ENCODE results near the gene SLC22A2. TPM values are rescaled to one million over a fixed set of nuclear protein-coding genes. Genes with fewer than 3 reads are reported as not detected.

Gene SLC22A2
- total and polyA plus RNA-seq, 2 of the 13 experiments (the other 11 are each of a cell fraction or from before 2014, with no cell fraction given): not detected

DNA sequence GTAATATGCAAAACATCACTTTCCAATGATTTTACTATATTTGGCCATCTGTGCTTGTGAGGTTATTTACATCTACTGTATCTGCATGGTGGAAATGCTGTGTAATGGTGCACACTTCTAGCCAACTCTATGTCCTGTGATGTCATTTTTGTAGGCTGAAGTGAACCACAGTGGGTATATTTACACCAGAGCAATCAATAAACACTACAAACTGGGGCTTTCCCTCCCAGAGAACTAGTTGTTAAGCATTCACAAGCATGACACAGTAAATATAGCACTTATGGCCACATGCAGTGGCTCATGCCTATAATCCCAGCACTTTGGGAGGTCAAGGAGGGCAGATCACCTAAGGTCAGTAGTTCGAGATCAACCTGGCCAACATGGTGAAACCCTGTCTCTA is 4.9 kb downstream of the SLC22A2 start (continued):
- no peak for TF ChIP-seq ZNF883 (CRISPR knock-in tag; IDR thresholded peaks at IDR 0.05; ENCODE audit: not compliant biosample characterization)
- no peak for TF ChIP-seq DR1 (CRISPR knock-in tag; IDR thresholded peaks at IDR 0.05)
- peak; percentile 31 for TF ChIP-seq SAP130 (CRISPR knock-in tag; IDR thresholded peaks at IDR 0.05; ENCODE audit: low read depth)
- no peak for TF ChIP-seq ZC3H13 (CRISPR knock-in tag; IDR thresholded peaks at IDR 0.05)
- TF ChIP-seq RBAK (CRISPR knock-in tag; IDR thresholded peaks at IDR 0.05): no peak
- TF ChIP-seq ZNF547 (CRISPR knock-in tag; IDR thresholded peaks at IDR 0.05): no peak
- no peak for TF ChIP-seq ZNF44 (CRISPR knock-in tag; IDR thresholded peaks at IDR 0.05)
- TF ChIP-seq, protein P1, sequence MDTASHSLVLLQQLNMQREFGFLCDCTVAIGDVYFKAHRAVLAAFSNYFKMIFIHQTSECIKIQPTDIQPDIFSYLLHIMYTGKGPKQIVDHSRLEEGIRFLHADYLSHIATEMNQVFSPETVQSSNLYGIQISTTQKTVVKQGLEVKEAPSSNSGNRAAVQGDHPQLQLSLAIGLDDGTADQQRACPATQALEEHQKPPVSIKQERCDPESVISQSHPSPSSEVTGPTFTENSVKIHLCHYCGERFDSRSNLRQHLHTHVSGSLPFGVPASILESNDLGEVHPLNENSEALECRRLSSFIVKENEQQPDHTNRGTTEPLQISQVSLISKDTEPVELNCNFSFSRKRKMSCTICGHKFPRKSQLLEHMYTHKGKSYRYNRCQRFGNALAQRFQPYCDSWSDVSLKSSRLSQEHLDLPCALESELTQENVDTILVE (CRISPR knock-in tag; IDR thresholded peaks at IDR 0.05): no peak
- peak; percentile 64 for TF ChIP-seq GATAD2A (CRISPR knock-in tag; IDR thresholded peaks at IDR 0.05)
- TF ChIP-seq ZNF235 (CRISPR knock-in tag; IDR thresholded peaks at IDR 0.05; ENCODE audit: borderline replicate concordance): no peak
- TF ChIP-seq DNMT3B (CRISPR knock-in tag; conservative IDR thresholded peaks at IDR 0.05): no peak

DNA sequence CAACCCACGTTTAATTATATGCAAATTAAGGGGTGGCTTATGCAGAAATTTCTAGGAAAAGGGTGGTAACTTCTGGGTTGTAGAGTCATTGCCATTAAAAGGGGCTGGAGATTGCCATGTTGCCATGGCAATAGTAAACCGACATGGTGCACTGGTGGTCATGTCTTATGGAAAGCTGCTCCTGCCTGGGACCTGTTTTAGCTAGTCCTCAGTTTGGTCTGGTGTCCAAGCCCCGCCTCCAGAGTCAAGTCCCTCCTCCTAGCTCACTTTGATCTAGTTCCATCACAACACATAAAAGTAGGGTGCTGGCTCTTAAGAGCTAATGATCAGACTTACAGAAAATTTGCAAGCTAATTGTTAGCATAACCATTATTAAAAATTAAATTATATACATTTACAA is 5.3 kb downstream of the SLC22A2 start:
- in situ Hi-C loops (cut with HindIII; ENCODE audit: extremely low pct_ligation_motif_present, low pct_unique_long_range_greater_than_20kb) (no loop called here), intact Hi-C loops (cut with micrococcal nuclease; ENCODE audit: unreplicated experiment) (loop anchor here (10.0 kb wide), 1 partner anchor 118 kb away; no protein-coding TSS in a partner anchor)
- TF ChIP-seq TGIF2 (CRISPR knock-in tag; IDR thresholded peaks at IDR 0.05) (no peak), KLF15 (CRISPR knock-in tag; IDR thresholded peaks at IDR 0.05; ENCODE audit: borderline replicate concordance) (no peak), RFX1 (IDR thresholded peaks at IDR 0.05) (peak; percentile 24; the same call in 1 of the 2 replicates), CENPT (CRISPR knock-in tag; IDR thresholded peaks at IDR 0.05; ENCODE audit: low read depth) (no peak)
- no peaks in the 10 kb centered on the region for H3K79me2 ChIP-seq (ENCODE audit: insufficient read depth, low read length)
- no peak overlapping the region for H2AFZ ChIP-seq (ENCODE audit: low read length)
- ATAC-seq (no peak), FAIRE-seq (no peak), DNase-seq (ENCODE audit: low spot score) (no peak)
- no peak overlapping the region for H3K4me3 ChIP-seq (replicated peaks in 1 of 3; ENCODE audit: insufficient read depth in 1 of 3, low read depth in 2 of 3, low read length in 3 of 3)
- H3K9ac ChIP-seq (ENCODE audit: insufficient read depth, low read depth, low read length): no peak overlapping the region
- H3K9me3 ChIP-seq (ENCODE audit: low read length): no peaks in the 10 kb centered on the region
- no peaks in the 10 kb centered on the region for H3K36me3 ChIP-seq (replicated peaks in 1 of 2; ENCODE audit: control insufficient read depth in 1 of 2, insufficient read depth in 2 of 2, low read length in 2 of 2)
- H4K20me1 ChIP-seq (ENCODE audit: insufficient read depth, low read length): no peaks in the 10 kb centered on the region
- POLR2A ChIA-PET: no interaction called here
- BruUV-seq (replicated peaks): no TSS peak
- CTCF ChIA-PET (ENCODE audit: low intra/inter-chr PET ratio, low total read pairs): no interaction called here
- peaks cover 0 to 5% of the 10 kb centered on the region in 2 experiments; a peak in 1 of 5 replicates for H3K27me3 ChIP-seq (ENCODE audit: control insufficient read depth in 1 of 2, insufficient read depth in 2 of 2, low read length in 2 of 2)
- WGBS (ENCODE audit: low lambda C conversion rate): 25% methylated on average over 3 of the region's 3 CpGs
- H3K27ac ChIP-seq (ENCODE audit: extremely low read length, insufficient read depth, low read length): no peak overlapping the region
- H3K4me2 ChIP-seq (ENCODE audit: low read depth, low read length): no peak overlapping the region
- peaks cover 18% of the 10 kb centered on the region for H3K4me1 ChIP-seq (ENCODE audit: insufficient read depth, low read length)

All from HepG2 (cell line).